ENCODE data around the gene SHD. TPM values are rescaled to one million over a fixed set of nuclear protein-coding genes. Genes with fewer than 3 reads are reported as not detected.
"Not testable (repeated sequence)": the region's sequence is repeated elsewhere in the genome, so short reads cannot be mapped to it uniquely, and the experiment has no call there.

The SHD gene
- total and polyA plus RNA-seq, 2 of the 4 experiments (the other 2 are of a cell fraction), result not detected

- BruUV-seq (replicated peaks); dilution Hi-C loops (cut with HindIII; ENCODE audit: low sequenced_read_pairs, unreplicated experiment); CTCF ChIA-PET: not testable (repeated sequence)
Measured at GRCh38 chr19:4232139-4232538, 46.9 kb upstream of the SHD start.

More at GRCh38 chr19:4232139-4232538, 46.9 kb upstream of the SHD start:
- H2AFZ ChIP-seq (replicated peaks; ENCODE audit: low read length, poor library complexity); H3K27ac ChIP-seq (ENCODE audit: insufficient read depth, low read length); H3K56ac ChIP-seq (ENCODE audit: extremely low read depth, insufficient read depth, low read length); intact Hi-C loops (cut with micrococcal nuclease); H3K18ac ChIP-seq (ENCODE audit: low read depth, low read length); POLR2A ChIA-PET (ENCODE audit: unreplicated experiment); ATAC-seq (ENCODE audit: low read depth); H3K79me1 ChIP-seq (ENCODE audit: low read depth in 1 of 2, low read length in 2 of 2); H3K36me3 ChIP-seq (ENCODE audit: control insufficient read depth, insufficient read depth, low read length); H3K9ac ChIP-seq (ENCODE audit: low read depth, low read length); H3K9me3 ChIP-seq (ENCODE audit: control insufficient read depth, insufficient read depth, low read length); H4K91ac ChIP-seq (ENCODE audit: insufficient read depth, low read depth, low read length); H3K4me3 ChIP-seq (ENCODE audit: insufficient read depth, low read depth, low read length); H3K9me1 ChIP-seq (ENCODE audit: insufficient read depth, low read length); DNase-seq; in situ Hi-C loops (cut with MboI; ENCODE audit: low sequenced_read_pairs); H3K23ac ChIP-seq (ENCODE audit: low read depth, low read length); H3K4me2 ChIP-seq (ENCODE audit: low read depth, low read length); H3K14ac ChIP-seq (replicated peaks; ENCODE audit: low read depth, low read length); H2BK15ac ChIP-seq (ENCODE audit: low read depth, low read length); H4K8ac ChIP-seq (ENCODE audit: low read depth in 2 of 2, low read length in 2 of 2); H3K4me1 ChIP-seq (ENCODE audit: control insufficient read depth, insufficient read depth, low read length); H2AK9ac ChIP-seq (replicated peaks; ENCODE audit: low read depth, low read length, poor library complexity); H4K5ac ChIP-seq (ENCODE audit: low read depth, low read length); H2BK5ac ChIP-seq (ENCODE audit: low read depth, low read length, poor library complexity, severe bottlenecking); H2BK120ac ChIP-seq (ENCODE audit: low read depth, low read length); H2BK20ac ChIP-seq (ENCODE audit: low read depth, low read length); H4K20me1 ChIP-seq (ENCODE audit: insufficient read depth, low read length); H3K4ac ChIP-seq (ENCODE audit: low read depth, low read length); H2AK5ac ChIP-seq (ENCODE audit: low read depth, low read length): not testable (repeated sequence)
- 77% methylated on average over 3 of the region's 5 CpGs; no CpG with 5 or more reads in 1 of the 2 experiments for WGBS, 2 experiments (ENCODE audit: extremely low coverage in 2 of 2, insufficient read length in 1 of 2)
- peaks cover 12% of the 10 kb centered on the region for H3K27me3 ChIP-seq (ENCODE audit: control insufficient read depth, insufficient read depth, low read length)
